K562 (cell line): ENCODE results near the gene SYS1. TPM values are rescaled to one million over a fixed set of nuclear protein-coding genes. Genes with fewer than 3 reads are reported as not detected.

Experiments
- ATAC-seq: fragments of 200-7000 bp; cut with Tn5 transposase; 3 replicates; pipeline ENCODE4 v1.9.1; 2020; ENCODE audit warnings: moderate library complexity
- BruUV-seq: library from RNA; stranded (reverse); fragments of 400-500 nt; replicated peaks from 2 replicates; lab custom pipeline; 2021; lab: Mats Ljungman, UMichigan
- CTCF ChIA-PET: fragments of 300-600 bp; formaldehyde crosslinking; extraction: SDS; loops from one replicate; lab custom pipeline; 2021; ENCODE audit warnings: low intra/inter-chr PET ratio; lab: Yijun Ruan, JAX
- POLR2A ChIA-PET: fragments of 300-600, 350-650 bp; sonication (Branson Sonifier 250); formaldehyde crosslinking; extraction: SDS; loops from one replicate; lab custom pipeline; 2021; ENCODE audit warnings: antibody characterized with exemption, inconsistent platforms; lab: Yijun Ruan, JAX
- DNase-seq, 4 experiments: peaks; one replicate each; pipeline versions ENCODE4 v3.0.0 to v3.0.0-alpha.2; 2011 to 2018; ENCODE audit warnings: low spot score in 3 of 4, mixed read lengths in 3 of 4; ENCODE audit errors: extremely low read depth in 1 of 4
- FAIRE-seq: peaks from 2 replicates; lab custom pipeline; 2011; peaks lifted over from hg19 to GRCh38; lab: Jason Lieb, UNC
- H2AFZ ChIP-seq: 2 replicates; pipeline ENCODE4 v1.6.0; 2011; ENCODE audit warnings: low read depth, low read length, control low read depth, inconsistent platforms
- H3K27ac ChIP-seq: fragments of 200-600 bp; 3 replicates; pipeline ENCODE4 v1.8.0; 2011; ENCODE audit warnings: low read depth, mild to moderate bottlenecking, control low read depth, inconsistent platforms, low read length, moderate library complexity, mixed read lengths; ENCODE audit errors: extremely low read depth
- H3K27me3 ChIP-seq, 2 experiments: fragments of 300-600 bp in 1 of 2; 2 replicates in 1 of 2; 3 replicates in 1 of 2; pipeline versions ENCODE4 v1.6.0 to v1.8.0; 2011; ENCODE audit warnings: inconsistent platforms in 2 of 2, low read length in 2 of 2, mild to moderate bottlenecking in 1 of 2, mixed read lengths in 1 of 2, moderate library complexity in 1 of 2; ENCODE audit not compliant: control insufficient read depth in 2 of 2, insufficient read depth in 2 of 2
- H3K36me3 ChIP-seq: fragments of 300-600 bp; 3 replicates; pipeline ENCODE4 v1.8.0; 2011; ENCODE audit warnings: mild to moderate bottlenecking, low read length, inconsistent platforms; ENCODE audit not compliant: control insufficient read depth, insufficient read depth
- H3K4me1 ChIP-seq, 2 experiments: fragments of 200-600 bp in 1 of 2; replicated peaks in 1 of 2; 2 replicates in 1 of 2; 3 replicates in 1 of 2; pipeline versions ENCODE4 v1.5.1 to v1.8.0; 2011; ENCODE audit warnings: inconsistent platforms in 2 of 2, low read length in 2 of 2, mild to moderate bottlenecking in 1 of 2, mixed read lengths in 1 of 2, moderate library complexity in 1 of 2; ENCODE audit not compliant: control insufficient read depth in 2 of 2, insufficient read depth in 2 of 2
- H3K4me2 ChIP-seq: 2 replicates; pipeline ENCODE4 v1.6.1; 2011; ENCODE audit warnings: low read length, control low read depth, inconsistent platforms, mixed read lengths; ENCODE audit not compliant: insufficient read depth
- H3K4me3 ChIP-seq: fragments of 200-600 bp; sonication (generic), shearing (Covaris generic); 2 replicates; pipeline ENCODE4 v1.5.1; 2016; ENCODE audit warnings: control low read depth, inconsistent platforms
- H3K79me2 ChIP-seq: fragments of 200-600 bp; 3 replicates; pipeline ENCODE4 v1.8.0; 2011; ENCODE audit warnings: low read length, inconsistent platforms; ENCODE audit not compliant: control insufficient read depth, insufficient read depth
- H3K9ac ChIP-seq, 2 experiments: 2 replicates each; pipeline versions ENCODE4 v1.6.0 to v1.6.1; 2011; ENCODE audit warnings: low read depth in 2 of 2, low read length in 2 of 2, control low read depth in 1 of 2, inconsistent platforms in 1 of 2, mild to moderate bottlenecking in 1 of 2, mixed read lengths in 1 of 2; ENCODE audit not compliant: insufficient read depth in 1 of 2
- H3K9me1 ChIP-seq: one replicate; pipeline ENCODE4 v1.6.0; 2011; ENCODE audit warnings: inconsistent platforms, mild to moderate bottlenecking, low read length, moderate library complexity; ENCODE audit not compliant: control insufficient read depth, insufficient read depth
- H3K9me3 ChIP-seq: replicated peaks from 2 replicates; pipeline ENCODE4 v1.5.1; 2011; ENCODE audit warnings: low read depth, low read length, inconsistent platforms; ENCODE audit not compliant: control insufficient read depth, insufficient read depth
- H4K20me1 ChIP-seq: replicated peaks from 2 replicates; pipeline ENCODE4 v1.6.1; 2011; ENCODE audit warnings: low read length, inconsistent platforms, mixed read lengths; ENCODE audit not compliant: control insufficient read depth, insufficient read depth
- CEBPG ChIP-seq, 3 experiments: fragments of 200-800 bp in 1 of 3; sonication (Bioruptor generic) in 1 of 3; sonication (generic) in 1 of 3; formaldehyde crosslinking in 1 of 3; IDR thresholded peaks in 2 of 3; conservative IDR thresholded peaks in 1 of 3; 2 replicates each; pipeline versions ENCODE4 v1.6.1 to v1.8.0; 2016 to 2022; ENCODE audit warnings: missing compliant biosample characterization in 2 of 3, missing genetic modification characterization in 2 of 3, mild to moderate bottlenecking in 1 of 3, missing genetic modification reagents in 1 of 3
- KDM5B ChIP-seq: fragments of 200-600 bp; sonication (generic); IDR thresholded peaks from 2 replicates; pipeline ENCODE4 v1.6.1; 2012; ENCODE audit warnings: low read depth, mild to moderate bottlenecking, moderate library complexity, low read length, control low read depth, inconsistent platforms; ENCODE audit not compliant: insufficient replicate concordance
- NFIX ChIP-seq: fragments of 250-450 bp; sonication (Bioruptor Pico); IDR thresholded peaks from 2 replicates; pipeline ENCODE4 v1.4.0; 2020; ENCODE audit warnings: low read depth, mild to moderate bottlenecking, moderate library complexity
- SUPT5H ChIP-seq: fragments of 450-650 bp; IDR thresholded peaks from 2 replicates; pipeline ENCODE4 v1.6.1; 2016
- WGBS: fragments of 100-300 bp; shearing (Covaris generic); methylation state at CpG from one replicate; pipeline ENCODE4 v1.1.6; 2016; ENCODE audit warnings: low coverage, mixed read lengths; ENCODE audit not compliant: insufficient coverage; ENCODE audit errors: missing lambda C conversion rate; 5-methylcytosine and 5-hydroxymethylcytosine counted together
- in situ Hi-C: fragments of 300-500 bp; cut with MboI; formaldehyde crosslinking; loops from 4 replicates; pipeline ENCODE4 v1.15.0; 2018; ENCODE audit warnings: inconsistent platforms, mixed read lengths
- intact Hi-C: fragments of 100-400 bp; cut with micrococcal nuclease; formaldehyde crosslinking; loops from 2 replicates; pipeline ENCODE4 v1.14.2; 2022
- polyA plus RNA-seq, 8 experiments: library from polyadenylated mRNA; depleted of rRNA in 4 of 8; stranded (reverse) in 5 of 8; unstranded in 3 of 8; fragments of >200 nt; fragmentation: Nextera tagmentation in 2 of 8; fragmentation: Illumina TruSeq in 1 of 8; extraction: Ambion mirVana in 2 of 8; extraction: Trizol in 1 of 8; gene quantifications; 2 replicates each; pipeline versions ENCODE4 v1.2.1 to v1.2.3, GENCODE V29; 2011 to 2014; ENCODE audit warnings: inconsistent platforms in 1 of 8, missing spikeins in 1 of 8
- total RNA-seq, 7 experiments: library from RNA; depleted of rRNA in 6 of 7; stranded (reverse); fragments of >200 nt in 6 of 7; fragmentation: Illumina TruSeq in 2 of 7; extraction: Trizol in 2 of 7; gene quantifications; 2 replicates each; pipeline versions ENCODE4 v1.2.1 to v1.2.3, GENCODE V29; 2011 to 2021; ENCODE audit warnings: low replicate concordance in 1 of 7
- TF ChIP-seq, protein P1 (sequence below): fragments of 200-600 bp; sonication (generic); IDR thresholded peaks from one replicate; pipeline ENCODE4 v1.6.1; 2012; ENCODE audit warnings: mild to moderate bottlenecking, low read depth, low read length, inconsistent platforms
- TF ChIP-seq, protein P2 (sequence below): fragments of 200-800 bp; sonication (Bioruptor generic); IDR thresholded peaks from 2 replicates; pipeline ENCODE4 v1.6.1; 2017; ENCODE audit warnings: missing genetic modification characterization, missing compliant biosample characterization
- TF ChIP-seq, protein P3 (sequence below): fragments of 250-450 bp; sonication (Bioruptor Pico); IDR thresholded peaks from 2 replicates; pipeline ENCODE4 v1.8.0; 2022; ENCODE audit warnings: moderate library complexity, mild to moderate bottlenecking, inconsistent platforms

Gene SYS1
- total and polyA plus RNA-seq, 9 of the 15 experiments (the other 6 are each of a cell fraction or from before 2014, with no cell fraction given): 11.1 to 25.2 (median 17.5) TPM

DNA sequence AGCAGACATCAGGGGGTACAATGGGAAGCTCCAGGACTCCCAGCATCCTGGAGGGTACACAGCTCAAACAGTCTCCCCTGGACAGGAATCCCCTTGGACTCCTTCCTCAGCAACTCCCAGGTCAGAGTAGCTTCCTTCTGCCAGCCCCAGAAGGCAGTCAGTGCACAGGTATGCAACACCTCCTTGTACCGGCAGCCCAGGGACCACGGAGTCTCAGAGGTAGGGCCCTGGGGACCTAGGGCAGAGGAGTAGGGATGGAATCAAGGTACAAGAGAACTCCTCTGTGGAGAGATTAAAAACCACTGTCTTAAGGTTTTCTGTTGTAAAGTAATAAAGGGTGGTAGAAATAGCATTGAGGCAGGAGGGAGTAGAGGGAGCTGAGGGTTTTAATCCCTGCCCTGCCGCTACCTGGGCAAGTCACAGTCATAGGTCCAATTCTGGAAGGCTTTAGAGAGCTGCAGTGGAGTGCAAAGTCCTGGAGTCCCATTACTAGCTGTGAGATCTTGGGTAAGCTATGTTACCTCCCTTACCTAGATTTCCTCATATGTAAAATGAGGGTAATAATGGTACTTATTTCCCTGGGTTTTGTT lies 7.7 kb downstream of the SYS1 start:
- no peak for DNase-seq
- TF ChIP-seq SUPT5H (no peak), NFIX (CRISPR knock-in tag) (no peak), KDM5B (no peak), CEBPG (CRISPR knock-in tag; IDR thresholded peaks at IDR 0.05) (no peak), CEBPG (tag; conservative IDR thresholded peaks at IDR 0.05 in 1 of 2, IDR thresholded peaks at IDR 0.05 in 1 of 2) (no peak)
- TF ChIP-seq, protein P1, sequence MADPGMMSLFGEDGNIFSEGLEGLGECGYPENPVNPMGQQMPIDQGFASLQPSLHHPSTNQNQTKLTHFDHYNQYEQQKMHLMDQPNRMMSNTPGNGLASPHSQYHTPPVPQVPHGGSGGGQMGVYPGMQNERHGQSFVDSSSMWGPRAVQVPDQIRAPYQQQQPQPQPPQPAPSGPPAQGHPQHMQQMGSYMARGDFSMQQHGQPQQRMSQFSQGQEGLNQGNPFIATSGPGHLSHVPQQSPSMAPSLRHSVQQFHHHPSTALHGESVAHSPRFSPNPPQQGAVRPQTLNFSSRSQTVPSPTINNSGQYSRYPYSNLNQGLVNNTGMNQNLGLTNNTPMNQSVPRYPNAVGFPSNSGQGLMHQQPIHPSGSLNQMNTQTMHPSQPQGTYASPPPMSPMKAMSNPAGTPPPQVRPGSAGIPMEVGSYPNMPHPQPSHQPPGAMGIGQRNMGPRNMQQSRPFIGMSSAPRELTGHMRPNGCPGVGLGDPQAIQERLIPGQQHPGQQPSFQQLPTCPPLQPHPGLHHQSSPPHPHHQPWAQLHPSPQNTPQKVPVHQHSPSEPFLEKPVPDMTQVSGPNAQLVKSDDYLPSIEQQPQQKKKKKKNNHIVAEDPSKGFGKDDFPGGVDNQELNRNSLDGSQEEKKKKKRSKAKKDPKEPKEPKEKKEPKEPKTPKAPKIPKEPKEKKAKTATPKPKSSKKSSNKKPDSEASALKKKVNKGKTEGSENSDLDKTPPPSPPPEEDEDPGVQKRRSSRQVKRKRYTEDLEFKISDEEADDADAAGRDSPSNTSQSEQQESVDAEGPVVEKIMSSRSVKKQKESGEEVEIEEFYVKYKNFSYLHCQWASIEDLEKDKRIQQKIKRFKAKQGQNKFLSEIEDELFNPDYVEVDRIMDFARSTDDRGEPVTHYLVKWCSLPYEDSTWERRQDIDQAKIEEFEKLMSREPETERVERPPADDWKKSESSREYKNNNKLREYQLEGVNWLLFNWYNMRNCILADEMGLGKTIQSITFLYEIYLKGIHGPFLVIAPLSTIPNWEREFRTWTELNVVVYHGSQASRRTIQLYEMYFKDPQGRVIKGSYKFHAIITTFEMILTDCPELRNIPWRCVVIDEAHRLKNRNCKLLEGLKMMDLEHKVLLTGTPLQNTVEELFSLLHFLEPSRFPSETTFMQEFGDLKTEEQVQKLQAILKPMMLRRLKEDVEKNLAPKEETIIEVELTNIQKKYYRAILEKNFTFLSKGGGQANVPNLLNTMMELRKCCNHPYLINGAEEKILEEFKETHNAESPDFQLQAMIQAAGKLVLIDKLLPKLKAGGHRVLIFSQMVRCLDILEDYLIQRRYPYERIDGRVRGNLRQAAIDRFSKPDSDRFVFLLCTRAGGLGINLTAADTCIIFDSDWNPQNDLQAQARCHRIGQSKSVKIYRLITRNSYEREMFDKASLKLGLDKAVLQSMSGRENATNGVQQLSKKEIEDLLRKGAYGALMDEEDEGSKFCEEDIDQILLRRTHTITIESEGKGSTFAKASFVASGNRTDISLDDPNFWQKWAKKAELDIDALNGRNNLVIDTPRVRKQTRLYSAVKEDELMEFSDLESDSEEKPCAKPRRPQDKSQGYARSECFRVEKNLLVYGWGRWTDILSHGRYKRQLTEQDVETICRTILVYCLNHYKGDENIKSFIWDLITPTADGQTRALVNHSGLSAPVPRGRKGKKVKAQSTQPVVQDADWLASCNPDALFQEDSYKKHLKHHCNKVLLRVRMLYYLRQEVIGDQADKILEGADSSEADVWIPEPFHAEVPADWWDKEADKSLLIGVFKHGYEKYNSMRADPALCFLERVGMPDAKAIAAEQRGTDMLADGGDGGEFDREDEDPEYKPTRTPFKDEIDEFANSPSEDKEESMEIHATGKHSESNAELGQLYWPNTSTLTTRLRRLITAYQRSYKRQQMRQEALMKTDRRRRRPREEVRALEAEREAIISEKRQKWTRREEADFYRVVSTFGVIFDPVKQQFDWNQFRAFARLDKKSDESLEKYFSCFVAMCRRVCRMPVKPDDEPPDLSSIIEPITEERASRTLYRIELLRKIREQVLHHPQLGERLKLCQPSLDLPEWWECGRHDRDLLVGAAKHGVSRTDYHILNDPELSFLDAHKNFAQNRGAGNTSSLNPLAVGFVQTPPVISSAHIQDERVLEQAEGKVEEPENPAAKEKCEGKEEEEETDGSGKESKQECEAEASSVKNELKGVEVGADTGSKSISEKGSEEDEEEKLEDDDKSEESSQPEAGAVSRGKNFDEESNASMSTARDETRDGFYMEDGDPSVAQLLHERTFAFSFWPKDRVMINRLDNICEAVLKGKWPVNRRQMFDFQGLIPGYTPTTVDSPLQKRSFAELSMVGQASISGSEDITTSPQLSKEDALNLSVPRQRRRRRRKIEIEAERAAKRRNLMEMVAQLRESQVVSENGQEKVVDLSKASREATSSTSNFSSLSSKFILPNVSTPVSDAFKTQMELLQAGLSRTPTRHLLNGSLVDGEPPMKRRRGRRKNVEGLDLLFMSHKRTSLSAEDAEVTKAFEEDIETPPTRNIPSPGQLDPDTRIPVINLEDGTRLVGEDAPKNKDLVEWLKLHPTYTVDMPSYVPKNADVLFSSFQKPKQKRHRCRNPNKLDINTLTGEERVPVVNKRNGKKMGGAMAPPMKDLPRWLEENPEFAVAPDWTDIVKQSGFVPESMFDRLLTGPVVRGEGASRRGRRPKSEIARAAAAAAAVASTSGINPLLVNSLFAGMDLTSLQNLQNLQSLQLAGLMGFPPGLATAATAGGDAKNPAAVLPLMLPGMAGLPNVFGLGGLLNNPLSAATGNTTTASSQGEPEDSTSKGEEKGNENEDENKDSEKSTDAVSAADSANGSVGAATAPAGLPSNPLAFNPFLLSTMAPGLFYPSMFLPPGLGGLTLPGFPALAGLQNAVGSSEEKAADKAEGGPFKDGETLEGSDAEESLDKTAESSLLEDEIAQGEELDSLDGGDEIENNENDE: no peak
- TF ChIP-seq, protein P2, sequence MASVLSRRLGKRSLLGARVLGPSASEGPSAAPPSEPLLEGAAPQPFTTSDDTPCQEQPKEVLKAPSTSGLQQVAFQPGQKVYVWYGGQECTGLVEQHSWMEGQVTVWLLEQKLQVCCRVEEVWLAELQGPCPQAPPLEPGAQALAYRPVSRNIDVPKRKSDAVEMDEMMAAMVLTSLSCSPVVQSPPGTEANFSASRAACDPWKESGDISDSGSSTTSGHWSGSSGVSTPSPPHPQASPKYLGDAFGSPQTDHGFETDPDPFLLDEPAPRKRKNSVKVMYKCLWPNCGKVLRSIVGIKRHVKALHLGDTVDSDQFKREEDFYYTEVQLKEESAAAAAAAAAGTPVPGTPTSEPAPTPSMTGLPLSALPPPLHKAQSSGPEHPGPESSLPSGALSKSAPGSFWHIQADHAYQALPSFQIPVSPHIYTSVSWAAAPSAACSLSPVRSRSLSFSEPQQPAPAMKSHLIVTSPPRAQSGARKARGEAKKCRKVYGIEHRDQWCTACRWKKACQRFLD: no peak
- TF ChIP-seq, protein P3, sequence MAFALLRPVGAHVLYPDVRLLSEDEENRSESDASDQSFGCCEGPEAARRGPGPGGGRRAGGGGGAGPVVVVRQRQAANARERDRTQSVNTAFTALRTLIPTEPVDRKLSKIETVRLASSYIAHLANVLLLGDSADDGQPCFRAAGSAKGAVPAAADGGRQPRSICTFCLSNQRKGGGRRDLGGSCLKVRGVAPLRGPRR (CRISPR knock-in tag): no peak

More for the DNA sequence above, 7.7 kb downstream of the SYS1 start:
- POLR2A ChIA-PET: interaction anchor here (0.8 to 3.6 kb wide), 5 partner anchors 7 to 76 kb away, joined by 3 to 38 read pairs (median 4); partner anchors contain the start of gene SYS1
- no peak overlapping the region for H3K27ac ChIP-seq
- H3K4me2 ChIP-seq: no peak overlapping the region
- H3K79me2 ChIP-seq: no peaks in the 10 kb centered on the region; the same call in 2 of the 3 replicates
- no peak overlapping the region for H3K9ac ChIP-seq
- H3K4me3 ChIP-seq: no peak overlapping the region
- 87% methylated on average over 3 of the region's 3 CpGs for WGBS
- in situ Hi-C loops: loop anchor here (5.0 kb wide), 1 partner anchor 67 kb away; no protein-coding TSS in a partner anchor
- ATAC-seq: no peak
- H2AFZ ChIP-seq: no peak overlapping the region
- H3K9me1 ChIP-seq: no peaks in the 10 kb centered on the region
- no peak for FAIRE-seq
- intact Hi-C loops: loop anchor here (5.0 kb wide), 1 partner anchor 402 kb away; no protein-coding TSS in a partner anchor
- no TSS peak for BruUV-seq
- H4K20me1 ChIP-seq: no peaks in the 10 kb centered on the region
- no peaks in the 10 kb centered on the region for H3K9me3 ChIP-seq
- CTCF ChIA-PET: no interaction called here
- peaks cover 7 to 15% of the 10 kb centered on the region in 2 experiments; a peak in 4 of 5 replicates for H3K4me1 ChIP-seq
- no peaks in the 10 kb centered on the region for H3K27me3 ChIP-seq
- peaks cover 30% of the 10 kb centered on the region for H3K36me3 ChIP-seq
